Measurements from ENCODE around the gene LNPEP.

GRCh38 chr5:96928931-96929708 lies 6.8 kb upstream of the LNPEP start:
- TF ChIP-seq CTCF (conservative IDR thresholded peaks at IDR 0.05 in 1 of 2, IDR thresholded peaks at IDR 0.05 in 1 of 2; ENCODE audit: extremely low read depth in 1 of 2, insufficient read depth in 1 of 2, low read depth in 1 of 2, low read length in 2 of 2) (no peak), EZH2 (IDR thresholded peaks at IDR 0.05; ENCODE audit: borderline replicate concordance, low read length) (no peak)

Measured in mammary epithelial cell (primary cell).